Activated T-helper 2 cell treated with anti-CD3 and anti-CD28 coated beads, Interferon-gamma antibody, Interleukin-2, Interleukin-4, amounts not matched to agents 10 μg/mL and 5 μg/mL and 100 μg/mL, durations not matched to agents 14 hours and 24 hours and 36 hours (primary cell): ENCODE measurements around the gene BLOC1S5. TPM values are rescaled to one million over a fixed set of nuclear protein-coding genes. Genes with fewer than 3 reads are reported as not detected.

Experiments used
- DNase-seq: peaks from one replicate; pipeline ENCODE4 v3.0.0; 2021; ENCODE audit warnings: low spot score
- H3K27ac Mint-ChIP-seq: one replicate; pipeline ENCODE4 v1.8.0; 2021; ENCODE audit warnings: mixed read lengths
- H3K27me3 Mint-ChIP-seq: one replicate; pipeline ENCODE4 v1.8.0; 2021; ENCODE audit warnings: low read depth, mixed read lengths
- H3K36me3 Mint-ChIP-seq: one replicate; pipeline ENCODE4 v1.8.0; 2021; ENCODE audit warnings: low read depth, mixed read lengths
- H3K4me1 Mint-ChIP-seq: one replicate; pipeline ENCODE4 v1.8.0; 2021; ENCODE audit warnings: low read depth, mixed read lengths
- H3K4me3 Mint-ChIP-seq: one replicate; pipeline ENCODE4 v1.8.0; 2021; ENCODE audit warnings: low read depth, mild to moderate bottlenecking, moderate library complexity, mixed read lengths
- H3K9me3 Mint-ChIP-seq: one replicate; pipeline ENCODE4 v1.8.0; 2021; ENCODE audit warnings: mixed read lengths
- intact Hi-C: fragments of 100-400 bp; cut with micrococcal nuclease; formaldehyde crosslinking; loops from one replicate; pipeline ENCODE4 v1.15.1; 2023
- total RNA-seq: library from RNA; stranded (reverse); gene quantifications from 2 replicates; pipeline ENCODE4 v1.2.3, GENCODE V29; 2022

The BLOC1S5 gene
- total RNA-seq, 1 donor from 2014 or later = 25.4 TPM

DNA sequence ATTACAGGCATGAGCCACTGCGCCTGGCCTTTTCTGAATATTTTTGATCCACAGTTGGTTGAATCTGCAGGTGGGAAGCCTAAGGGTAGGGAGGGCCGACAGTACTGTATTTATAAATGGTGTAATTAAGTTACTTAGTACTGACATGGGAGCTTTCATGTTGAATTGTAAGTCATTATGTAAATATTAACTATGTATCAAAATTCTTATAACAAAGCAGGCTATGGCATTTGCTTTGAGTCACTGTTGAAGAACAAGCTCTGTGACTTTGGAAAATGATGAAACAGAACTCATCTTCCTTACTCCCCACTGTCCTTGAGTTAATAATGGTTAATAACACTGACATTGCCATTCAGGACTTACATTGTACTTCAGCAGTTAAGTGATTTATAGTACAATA lies 90.6 kb downstream of the BLOC1S5 start:
- peaks cover 6% of the 10 kb centered on the region for H3K4me1 Mint-ChIP-seq
- H3K27me3 Mint-ChIP-seq = peaks cover 20% of the 10 kb centered on the region
- no peak for DNase-seq
- no peaks in the 10 kb centered on the region for H3K36me3 Mint-ChIP-seq
- H3K27ac Mint-ChIP-seq = no peak overlapping the region
- no peak overlapping the region for H3K4me3 Mint-ChIP-seq
- H3K9me3 Mint-ChIP-seq = peaks cover 9% of the 10 kb centered on the region
- intact Hi-C loops = no loop called here

DNA sequence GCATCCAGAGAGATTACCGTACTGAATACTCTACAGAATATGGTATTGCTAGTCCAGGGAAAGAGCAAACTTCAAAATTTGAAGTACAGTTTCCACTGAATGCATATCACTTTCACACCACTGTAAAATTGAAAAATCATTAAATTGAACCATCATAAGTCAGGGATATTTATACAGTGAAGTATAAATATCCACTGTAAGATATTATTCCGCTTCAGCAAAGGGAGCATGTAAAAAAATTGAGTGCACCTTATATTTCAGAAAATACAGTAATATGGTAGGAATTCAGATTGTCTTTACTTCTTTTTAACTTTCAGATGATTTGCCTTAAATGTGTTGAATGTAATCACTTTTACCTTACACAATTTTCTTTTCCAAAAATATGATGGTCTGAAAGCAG lies 92.7 kb downstream of the BLOC1S5 start:
- H3K4me1 Mint-ChIP-seq = peaks cover 6% of the 10 kb centered on the region
- peaks cover 18% of the 10 kb centered on the region for H3K27me3 Mint-ChIP-seq
- H3K27ac Mint-ChIP-seq = no peak overlapping the region
- peaks cover 9% of the 10 kb centered on the region for H3K9me3 Mint-ChIP-seq
- no peak overlapping the region for H3K4me3 Mint-ChIP-seq
- no peaks in the 10 kb centered on the region for H3K36me3 Mint-ChIP-seq
- DNase-seq = no peak
- intact Hi-C loops = no loop called here

DNA sequence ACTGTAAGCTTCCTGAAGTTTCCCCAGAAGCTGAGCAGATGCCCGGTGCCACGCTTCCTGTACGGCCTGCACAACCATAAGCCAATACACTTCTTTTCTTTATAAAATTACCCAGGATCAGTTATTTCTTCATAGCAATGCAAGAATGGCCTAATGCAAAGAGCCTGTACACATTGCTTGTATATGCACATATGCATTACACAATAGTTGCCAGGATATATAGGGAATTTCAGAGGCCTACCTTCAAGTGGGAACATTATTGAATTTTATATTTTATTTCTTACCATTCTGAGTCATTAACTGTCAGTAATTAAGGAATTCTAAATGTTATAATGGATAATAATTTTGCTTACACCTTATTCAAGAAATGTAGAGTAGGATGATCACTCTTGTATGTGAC lies 93.6 kb downstream of the BLOC1S5 start:
- H3K4me3 Mint-ChIP-seq = no peak overlapping the region
- peaks cover 9% of the 10 kb centered on the region for H3K9me3 Mint-ChIP-seq
- H3K36me3 Mint-ChIP-seq = no peaks in the 10 kb centered on the region
- no peak for DNase-seq
- peaks cover 14% of the 10 kb centered on the region for H3K27me3 Mint-ChIP-seq
- no peak overlapping the region for H3K27ac Mint-ChIP-seq
- intact Hi-C loops = no loop called here
- peaks cover 6% of the 10 kb centered on the region for H3K4me1 Mint-ChIP-seq

Other genes with a start within 250 kb of the BLOC1S5 start
- gene TXNDC5, start 153.6 kb downstream of the BLOC1S5 start, total RNA-seq = 113 and 117 TPM in 2 replicates
- gene EEF1E1, start 38.2 kb upstream of the BLOC1S5 start, total RNA-seq = 83.1 and 87.3 TPM in 2 replicates